ENCODE results near the gene KRTAP9-3. TPM values are rescaled to one million over a fixed set of nuclear protein-coding genes. Genes with fewer than 3 reads are reported as not detected.
"Not testable (repeated sequence)": the region's sequence is repeated elsewhere in the genome, so short reads cannot be mapped to it uniquely, and the experiment has no call there.

KRTAP9-3 gene
- not detected in 2 replicates for total RNA-seq

DNA sequence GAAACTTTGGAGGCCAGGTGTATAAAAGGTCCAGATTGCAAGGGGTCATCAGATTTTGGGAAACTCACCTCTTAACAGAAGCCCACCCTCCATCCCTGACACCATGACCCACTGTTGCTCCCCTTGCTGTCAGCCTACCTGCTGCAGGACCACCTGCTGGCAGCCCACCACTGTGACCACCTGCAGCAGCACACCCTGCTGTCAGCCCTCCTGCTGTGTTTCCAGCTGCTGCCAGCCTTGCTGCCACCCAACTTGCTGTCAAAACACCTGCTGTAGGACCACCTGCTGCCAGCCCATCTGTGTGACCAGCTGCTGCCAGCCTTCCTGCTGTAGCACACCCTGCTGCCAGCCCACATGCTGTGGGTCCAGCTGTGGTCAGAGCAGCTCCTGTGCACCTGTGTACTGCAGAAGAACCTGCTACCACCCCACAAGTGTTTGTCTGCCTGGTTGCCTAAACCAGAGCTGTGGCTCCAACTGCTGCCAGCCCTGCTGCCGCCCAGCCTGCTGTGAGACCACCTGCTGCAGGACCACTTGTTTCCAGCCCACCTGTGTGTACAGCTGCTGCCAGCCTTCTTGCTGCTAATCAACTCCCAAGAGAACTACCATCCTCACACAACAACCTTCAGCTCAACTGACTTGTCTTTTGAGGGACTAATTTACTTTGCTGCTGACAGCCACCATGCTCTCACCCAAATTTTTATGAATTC, at the start of gene KRTAP9-3:
Gene KRTAP9-3 (plus strand): TSS at position 51 of the 707 bp plus-strand sequence. CDS start 53 bp downstream, at position 104.
- DNase-seq (ENCODE audit: low read depth in 2 of 2), result not testable (repeated sequence)

- no peak for DNase-seq (ENCODE audit: low read depth in 2 of 2)
Observed at GRCh38 chr17:41184480-41184961, 47.7 kb upstream of the KRTAP9-3 start, which contains the start of gene KRTAP4-1. KRTAP4-1 (minus strand) TSS chr17:41184911; CDS start chr17:41184854, 57 bp downstream.

DNA sequence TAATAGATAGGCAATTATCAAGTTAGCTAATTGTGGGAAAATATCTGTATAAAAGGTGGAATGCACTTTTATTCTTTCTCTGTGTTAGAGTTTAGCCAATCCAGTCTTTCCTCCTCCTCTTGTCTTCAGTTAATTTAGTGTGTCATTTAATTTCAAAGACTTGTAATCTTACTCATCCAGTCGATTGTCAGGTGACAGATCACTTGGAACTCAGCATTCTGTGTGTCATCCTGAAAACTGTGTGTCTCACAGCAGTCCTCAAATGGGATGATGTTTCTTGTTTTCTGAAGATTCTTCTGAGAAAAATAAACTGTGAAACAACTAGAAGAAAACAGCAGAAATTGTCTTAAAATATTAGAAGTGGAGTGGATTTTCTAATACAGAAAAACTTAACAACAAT, 47.2 kb upstream of the KRTAP9-3 start:
- DNase-seq (ENCODE audit: low read depth in 2 of 2), result no peak

GRCh38 chr17:41186872-41187271, 45.4 kb upstream of the KRTAP9-3 start:
- DNase-seq (ENCODE audit: low read depth in 2 of 2), result no peak

- not testable (repeated sequence) for DNase-seq (ENCODE audit: low read depth in 2 of 2)
Observed at GRCh38 chr17:41189837-41190318, 42.4 kb upstream of the KRTAP9-3 start, which contains the start of gene KRTAP9-1. KRTAP9-1 (plus strand) TSS chr17:41189887; CDS start chr17:41189887, 0 bp downstream.

DNA sequence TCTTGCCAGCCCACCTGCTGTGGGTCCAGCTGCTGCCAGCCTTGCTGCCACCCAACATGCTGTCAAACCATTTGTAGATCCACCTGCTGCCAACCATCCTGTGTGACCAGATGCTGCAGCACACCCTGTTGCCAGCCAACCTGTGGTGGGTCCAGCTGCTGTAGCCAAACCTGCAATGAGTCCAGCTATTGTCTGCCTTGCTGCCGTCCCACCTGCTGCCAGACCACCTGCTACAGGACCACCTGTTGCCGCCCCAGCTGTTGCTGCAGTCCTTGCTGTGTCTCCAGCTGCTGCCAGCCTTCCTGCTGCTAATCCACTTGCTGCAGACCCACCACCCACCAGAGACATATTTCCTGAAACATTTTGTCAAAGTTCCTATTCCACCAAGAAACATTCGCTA, 41.9 kb upstream of the KRTAP9-3 start:
- no peak for DNase-seq (ENCODE audit: low read depth in 2 of 2)

- DNase-seq (ENCODE audit: low read depth in 2 of 2), result no peak
Observed at GRCh38 chr17:41196068-41196467, 36.2 kb upstream of the KRTAP9-3 start.

DNA sequence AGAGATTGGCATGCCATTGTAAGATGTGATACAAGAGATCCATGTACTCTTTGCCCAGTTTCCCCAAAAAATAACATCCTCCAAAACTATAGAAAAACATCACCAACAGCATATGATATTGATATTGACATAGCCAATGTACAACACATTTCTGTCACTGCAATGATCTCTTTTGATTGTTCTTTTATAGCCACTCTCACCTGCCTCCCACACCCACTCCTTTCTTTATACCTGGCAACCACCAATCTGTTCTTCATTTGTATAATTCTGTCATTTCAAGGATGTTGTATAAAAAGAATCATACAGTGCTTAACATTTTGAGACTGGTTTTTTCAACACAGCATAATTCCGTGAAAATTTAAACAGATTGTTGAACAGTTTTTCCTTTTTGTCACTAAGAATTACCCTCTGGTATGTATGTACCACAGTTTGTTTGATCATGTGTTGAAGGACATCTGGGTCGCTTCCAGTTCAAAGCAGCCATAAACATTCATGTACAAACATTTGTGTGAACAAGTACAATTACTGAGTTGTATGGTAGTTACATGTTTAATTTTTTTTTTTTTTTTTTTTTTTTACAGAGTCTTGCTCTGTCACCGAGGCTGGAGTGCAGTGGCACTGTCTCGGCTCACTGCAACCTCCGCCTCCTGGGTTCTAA, 32.7 kb upstream of the KRTAP9-3 start:
- DNase-seq (ENCODE audit: low read depth in 2 of 2), result no peak

DNA sequence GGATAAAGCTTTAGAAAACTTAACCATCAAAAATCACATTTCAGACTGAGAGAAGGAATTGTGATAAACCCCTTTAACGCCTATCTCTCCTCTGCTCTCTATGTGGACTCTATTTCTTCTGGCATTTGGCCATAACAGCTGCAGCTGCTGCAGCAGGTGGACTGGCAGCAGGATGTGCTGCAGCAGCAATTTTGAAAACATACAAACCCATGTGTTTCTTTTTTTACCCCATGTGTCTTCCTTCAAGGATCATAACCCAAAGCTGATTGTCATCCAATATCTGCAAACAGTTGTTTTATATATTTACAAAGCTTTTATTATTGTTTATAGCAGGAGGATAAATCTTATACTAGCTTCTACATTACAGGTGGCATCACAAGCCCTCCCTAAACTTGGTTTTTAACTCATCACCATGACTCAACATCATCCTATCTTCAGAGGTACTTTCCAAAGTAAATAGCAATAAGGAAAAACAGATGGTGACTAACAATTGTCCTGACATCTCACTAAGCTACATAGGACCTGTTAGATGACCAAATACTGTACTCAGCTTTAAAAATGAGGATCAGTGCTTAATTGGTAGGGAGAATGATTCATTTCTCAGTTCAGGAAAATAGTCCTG, 20.3 kb upstream of the KRTAP9-3 start:
- DNase-seq (ENCODE audit: low read depth in 2 of 2), result no peak

DNA sequence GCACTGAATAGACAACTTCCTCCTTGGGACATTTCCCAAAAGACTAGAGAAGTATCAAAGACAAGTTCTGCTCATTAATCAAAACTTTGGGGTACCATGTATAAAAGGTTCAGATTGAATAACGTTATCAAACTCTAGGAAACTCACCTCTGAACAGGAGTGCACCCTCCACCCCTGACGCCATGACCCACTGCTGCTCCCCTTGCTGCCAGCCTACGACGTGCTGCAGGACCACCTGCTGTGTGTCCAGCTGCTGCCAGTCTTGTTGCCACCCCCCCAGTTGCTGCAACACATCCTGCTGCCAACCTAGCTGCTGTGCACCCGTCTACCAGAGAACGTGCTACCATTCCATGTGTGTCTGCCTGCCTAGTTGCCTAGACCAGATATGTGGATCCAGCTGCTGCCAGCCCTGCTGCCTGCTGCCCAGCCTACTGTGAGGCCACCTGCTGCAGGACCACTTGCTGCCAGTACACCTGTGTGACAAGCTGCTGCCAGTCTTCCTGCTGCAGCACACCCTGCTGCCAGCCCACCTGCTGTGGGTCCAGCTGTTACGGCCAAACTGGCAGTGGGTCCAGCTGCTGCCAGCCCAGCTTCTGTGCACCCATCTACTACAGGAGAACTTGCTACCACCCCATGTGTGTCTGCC, 19.6 kb upstream of the KRTAP9-3 start:
- DNase-seq (ENCODE audit: low read depth in 2 of 2), result no peak

DNA sequence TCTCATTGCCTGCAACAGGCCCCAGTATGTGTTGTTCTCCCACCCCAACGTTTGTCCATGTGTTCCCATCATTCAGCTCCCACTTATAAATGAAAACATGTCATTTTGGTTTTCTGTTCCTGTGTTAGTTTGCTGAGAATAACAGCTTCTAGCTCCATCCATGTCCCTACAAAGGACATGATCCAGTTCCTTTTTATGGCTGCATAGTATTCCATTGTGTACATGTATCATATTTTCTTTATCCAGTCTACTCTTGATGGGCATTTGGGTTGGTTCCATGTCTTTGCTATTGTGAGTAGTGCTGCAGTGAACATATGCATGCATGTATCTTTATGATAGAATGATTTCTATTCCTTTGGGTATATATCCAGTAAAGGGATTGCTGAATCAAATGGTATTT, 16.6 kb upstream of the KRTAP9-3 start:
- DNase-seq (ENCODE audit: low read depth in 2 of 2), result no peak

GRCh38 chr17:41223821-41224220, 8.4 kb upstream of the KRTAP9-3 start:
- no peak for DNase-seq (ENCODE audit: low read depth in 2 of 2)

DNA sequence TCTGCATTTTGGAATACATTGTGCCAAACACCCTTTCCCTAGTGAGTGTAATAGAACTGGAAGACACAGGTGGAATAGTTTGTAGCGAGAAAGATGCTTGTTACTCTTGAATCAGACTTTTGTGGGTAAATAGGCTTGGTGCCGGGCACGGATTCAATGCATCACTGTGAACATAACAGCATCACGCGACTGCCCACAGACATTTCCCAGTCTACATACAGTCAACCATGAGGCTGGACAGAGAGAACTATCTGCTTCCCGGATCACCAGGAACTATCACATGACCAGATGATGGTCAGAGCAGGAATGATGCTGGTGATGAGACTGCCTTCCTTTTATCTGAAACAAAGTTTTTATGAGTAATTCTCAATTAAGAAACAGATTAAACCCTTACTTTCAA, 6.2 kb upstream of the KRTAP9-3 start:
- no peak for DNase-seq (ENCODE audit: low read depth in 2 of 2)

- DNase-seq (ENCODE audit: low read depth in 2 of 2), result not testable (repeated sequence)
Observed at GRCh38 chr17:41226598-41227095, 5.6 kb upstream of the KRTAP9-3 start, which contains the start of gene KRTAP9-2. KRTAP9-2 (plus strand) TSS chr17:41226648; CDS start chr17:41226655, 7 bp downstream.

DNA sequence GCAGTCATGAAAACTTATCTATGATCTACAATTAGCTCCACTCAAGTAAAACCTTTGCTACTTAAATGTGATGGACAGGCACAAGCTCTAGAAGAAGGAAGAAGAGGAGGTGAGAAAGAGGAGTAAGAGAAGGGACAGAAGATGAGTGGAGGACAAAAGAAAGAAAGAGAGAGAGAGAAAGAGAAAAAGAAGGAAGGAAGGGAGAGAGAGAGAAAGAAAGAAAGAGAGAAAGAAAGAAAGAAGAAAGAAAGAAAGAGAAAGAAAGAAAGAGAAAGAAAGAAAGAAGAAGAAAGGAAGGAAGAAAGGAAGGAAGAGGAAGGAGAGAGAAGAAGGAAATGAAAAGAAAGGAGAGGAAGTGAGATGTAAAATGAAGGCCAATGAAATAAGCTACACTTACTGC, 2.2 kb upstream of the KRTAP9-3 start:
- no peak for DNase-seq (ENCODE audit: low read depth in 2 of 2)

DNA sequence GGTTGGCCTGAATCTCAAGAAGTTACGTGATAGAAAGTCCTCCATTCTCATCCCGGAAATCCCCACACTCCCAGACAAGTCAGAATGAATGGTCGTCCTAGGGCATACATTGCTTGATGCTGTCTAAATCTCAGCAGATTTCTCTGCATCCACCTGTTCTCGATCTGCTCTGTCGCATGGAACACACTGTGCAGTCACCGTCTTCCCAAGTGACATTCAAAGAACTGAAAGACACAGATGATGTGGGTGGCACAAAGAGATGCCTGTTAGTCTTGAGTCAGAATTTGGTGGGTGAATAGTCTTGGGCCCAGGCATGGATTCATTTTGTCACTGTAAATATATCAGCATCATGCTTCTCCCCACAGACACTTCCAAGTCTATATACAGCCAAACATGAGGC, 518 bp upstream of the KRTAP9-3 start:
- no peak for DNase-seq (ENCODE audit: low read depth in 2 of 2)

- not testable (repeated sequence) for DNase-seq (ENCODE audit: low read depth in 2 of 2)
Observed at GRCh38 chr17:41237116-41237515, 4.9 kb downstream of the KRTAP9-3 start.

- DNase-seq (ENCODE audit: low read depth in 2 of 2), result not testable (repeated sequence)
Observed at GRCh38 chr17:41237949-41238437, 5.7 kb downstream of the KRTAP9-3 start, which contains the start of gene KRTAP9-8. KRTAP9-8 (plus strand) TSS chr17:41237999; CDS start chr17:41238052, 53 bp downstream.

DNA sequence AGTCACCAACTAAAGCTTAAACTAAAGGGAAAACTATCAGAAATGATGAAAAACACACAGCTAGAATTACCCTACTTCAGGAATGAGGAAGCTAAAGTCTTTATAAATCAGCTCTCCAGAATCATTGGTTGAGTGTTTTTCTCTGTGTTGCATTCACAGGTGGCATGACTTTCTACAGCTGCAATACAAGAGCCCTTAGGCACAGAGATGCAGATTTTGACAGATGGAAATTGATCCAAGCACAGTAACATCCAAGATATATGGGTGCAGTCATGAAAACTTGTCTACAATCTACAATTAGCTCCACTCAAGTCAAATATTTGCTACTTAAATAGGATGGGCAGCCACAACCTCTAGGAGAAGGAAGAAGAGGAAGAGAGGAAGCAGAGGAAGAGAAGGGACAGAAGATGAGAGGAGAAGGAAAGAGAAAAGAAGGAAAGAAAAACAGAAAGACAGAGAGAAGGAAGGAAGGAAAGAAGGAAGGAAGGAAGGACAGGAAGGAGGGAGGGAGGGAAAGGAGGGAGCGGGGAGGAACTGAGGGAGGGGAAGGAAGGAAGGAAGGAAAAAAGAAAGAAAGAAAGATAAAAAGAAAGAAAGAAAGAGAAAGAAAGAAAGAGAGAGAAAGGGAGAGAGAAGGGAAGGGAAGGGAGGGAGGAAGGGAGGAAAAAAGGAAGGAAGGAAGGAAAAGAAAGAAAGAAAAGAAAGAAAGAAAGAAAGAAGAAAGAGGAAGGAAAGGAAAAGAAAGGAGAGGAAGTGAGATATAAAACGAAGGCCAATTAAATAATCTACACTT, 14.9 kb downstream of the KRTAP9-3 start:
- DNase-seq (ENCODE audit: low read depth in 2 of 2), result not testable (repeated sequence)

- DNase-seq (ENCODE audit: low read depth in 2 of 2), result not testable (repeated sequence)
Observed at GRCh38 chr17:41249637-41250240, 17.5 kb downstream of the KRTAP9-3 start, which contains the start of gene KRTAP9-4. KRTAP9-4 (plus strand) TSS chr17:41249687; CDS start chr17:41249721, 34 bp downstream.
